ENCODE data around the gene XPNPEP1.

- TF ChIP-seq GATA2 (IDR thresholded peaks at IDR 0.05; ENCODE audit: low read depth, low read length) (no peak), GATA3 (IDR thresholded peaks at IDR 0.05; ENCODE audit: low read depth, low read length) (no peak)
Observed at GRCh38 chr10:109819807-109820206, 103.5 kb downstream of the XPNPEP1 start.
